Small intestine (tissue), 7 donors: ENCODE results near the gene LONRF2. TPM values are rescaled to one million over a fixed set of nuclear protein-coding genes. Genes with fewer than 3 reads are reported as not detected.

Experiments used
- DNase-seq, 2 donors: peaks; one replicate each; pipeline versions ENCODE4 v3.0.0 to v3.0.0-alpha.2; 2013
- FAIRE-seq: peaks from 2 replicates; lab custom pipeline; 2012; peaks lifted over from hg19 to GRCh38; lab: Jason Lieb, UNC
- H3K27ac ChIP-seq, 3 donors: one replicate each; pipeline ENCODE4 v1.5.1; 2013; ENCODE audit warnings: low read length in 2 of 3, mild to moderate bottlenecking in 2 of 3, control low read depth in 1 of 3, inconsistent platforms in 1 of 3, low read depth in 1 of 3, moderate library complexity in 1 of 3
- H3K27me3 ChIP-seq, 3 donors: one replicate each; pipeline ENCODE4 v1.6.1; 2013; ENCODE audit warnings: low read length in 3 of 3, inconsistent platforms in 1 of 3; ENCODE audit not compliant: control insufficient read depth in 3 of 3, insufficient read depth in 3 of 3
- H3K36me3 ChIP-seq, 3 donors: one replicate each; pipeline ENCODE4 v1.6.1; 2013; ENCODE audit warnings: low read length in 3 of 3, inconsistent platforms in 1 of 3, low read depth in 1 of 3, mild to moderate bottlenecking in 1 of 3, moderate library complexity in 1 of 3; ENCODE audit not compliant: control insufficient read depth in 3 of 3, insufficient read depth in 2 of 3
- H3K4me1 ChIP-seq, 3 donors: one replicate each; pipeline ENCODE4 v1.6.1; 2013; ENCODE audit warnings: low read length in 2 of 3, inconsistent platforms in 1 of 3, low read depth in 1 of 3, mild to moderate bottlenecking in 1 of 3, moderate library complexity in 1 of 3; ENCODE audit not compliant: control insufficient read depth in 3 of 3, insufficient read depth in 2 of 3
- H3K4me3 ChIP-seq, 3 donors: one replicate each; pipeline ENCODE4 v1.5.1; 2013; ENCODE audit warnings: low read length in 3 of 3, control low read depth in 1 of 3, inconsistent platforms in 1 of 3, low read depth in 1 of 3, mild to moderate bottlenecking in 1 of 3, moderate library complexity in 1 of 3
- H3K9me3 ChIP-seq, 2 donors: one replicate each; pipeline ENCODE4 v1.6.1; 2013; ENCODE audit warnings: low read depth in 1 of 2, low read length in 1 of 2; ENCODE audit not compliant: control insufficient read depth in 2 of 2, insufficient read depth in 1 of 2
- WGBS, 3 donors: extraction: QIAGEN DNeasy Blood & Tissue Kit; methylation state at CpG; one replicate each; pipeline ENCODE4 v1.1.7; 2013; 5-methylcytosine and 5-hydroxymethylcytosine counted together
- polyA plus RNA-seq, 4 donors: library from polyadenylated mRNA; stranded (reverse) in 3 of 4; unstranded in 1 of 4; fragments of 200-250 nt in 3 of 4; fragments of 120-200 nt in 1 of 4; gene quantifications; one replicate each; pipeline versions ENCODE4 v1.2.1 to v1.2.3, GENCODE V29; 2013
- donor health status: healthy with polysubstance abuse.
- donor health status: control.
- donor health status: control.
- donor health status: Bipolar disorder and iron deficiency.
- donor health status: healthy.

LONRF2 gene
- polyA plus RNA-seq, 4 donors: under 0.01 to 1.5 (median 0.43) TPM; not detected in 1

GRCh38 chr2:100285011-100285410, 37.3 kb downstream of the LONRF2 start:
- 31 to 51% (median 32%) methylated on average over 3 of the region's 3 CpGs for WGBS, 3 donors
- Histone ChIP-seq H3K9me3 (no peaks in the 10 kb centered on the region), H3K27ac (no peak overlapping the region), H3K4me3 (no peak overlapping the region), H3K36me3 (no peaks in the 10 kb centered on the region), H3K27me3 (peaks cover 0 to 2% (median 0%) of the 10 kb centered on the region in 3 donors), H3K4me1 (peaks cover 0 to 16% (median 2%) of the 10 kb centered on the region in 3 donors)
- FAIRE-seq: no peak
- DNase-seq: no peak

GRCh38 chr2:100283724-100284501, 38.4 kb downstream of the LONRF2 start:
- no peak for DNase-seq
- 84 to 94% (median 85%) methylated on average over 20 of the region's 20 CpGs for WGBS, 3 donors
- H3K4me3 ChIP-seq: no peak overlapping the region
- H3K27me3 ChIP-seq: peaks cover 0 to 2% (median 0%) of the 10 kb centered on the region in 3 donors
- H3K27ac ChIP-seq: no peak overlapping the region
- peaks cover 0 to 16% (median 2%) of the 10 kb centered on the region in 3 donors for H3K4me1 ChIP-seq
- no peaks in the 10 kb centered on the region for H3K36me3 ChIP-seq
- H3K9me3 ChIP-seq: no peaks in the 10 kb centered on the region
- FAIRE-seq: no peak

- Histone ChIP-seq H3K27ac (no peak overlapping the region), H3K9me3 (no peaks in the 10 kb centered on the region), H3K4me1 (peaks cover 0 to 15% (median 2%) of the 10 kb centered on the region in 3 donors), H3K36me3 (no peaks in the 10 kb centered on the region), H3K4me3 (no peak overlapping the region), H3K27me3 (peaks cover 0 to 2% (median 0%) of the 10 kb centered on the region in 3 donors)
- WGBS, 3 donors: 58 to 85% (median 73%) methylated on average over 16 of the region's 16 CpGs
- FAIRE-seq: no peak
- no peak for DNase-seq
Measured at GRCh38 chr2:100281521-100282438, 40.5 kb downstream of the LONRF2 start.

- no peak overlapping the region for H3K27ac ChIP-seq
- H3K4me1 ChIP-seq: no peaks in the 10 kb centered on the region
- H3K27me3 ChIP-seq: peaks cover 0 to 2% (median 0%) of the 10 kb centered on the region in 3 donors
- FAIRE-seq (no peak), DNase-seq (no peak)
- no peaks in the 10 kb centered on the region for H3K36me3 ChIP-seq
- WGBS, 3 donors: 83 to 88% (median 84%) methylated on average over 17 of the region's 17 CpGs
- H3K4me3 ChIP-seq: no peak overlapping the region
- H3K9me3 ChIP-seq: no peaks in the 10 kb centered on the region
Measured at GRCh38 chr2:100279586-100280534, 42.4 kb downstream of the LONRF2 start.

GRCh38 chr2:100278986-100279385, 43.3 kb downstream of the LONRF2 start:
- Histone ChIP-seq H3K27ac (no peak overlapping the region), H3K4me1 (no peaks in the 10 kb centered on the region), H3K27me3 (peaks cover 0 to 2% (median 0%) of the 10 kb centered on the region in 3 donors), H3K9me3 (no peaks in the 10 kb centered on the region), H3K4me3 (no peak overlapping the region), H3K36me3 (no peaks in the 10 kb centered on the region)
- no peak for FAIRE-seq
- DNase-seq: no peak
- WGBS, 3 donors: 76 to 91% (median 83%) methylated on average over 11 of the region's 11 CpGs

GRCh38 chr2:100278501-100278900, 43.8 kb downstream of the LONRF2 start:
- H3K27me3 ChIP-seq: peaks cover 0 to 2% (median 0%) of the 10 kb centered on the region in 3 donors
- no peaks in the 10 kb centered on the region for H3K9me3 ChIP-seq
- WGBS, 3 donors: 82 to 91% (median 86%) methylated on average over 12 of the region's 12 CpGs
- no peaks in the 10 kb centered on the region for H3K36me3 ChIP-seq
- H3K27ac ChIP-seq: no peak overlapping the region
- no peaks in the 10 kb centered on the region for H3K4me1 ChIP-seq
- FAIRE-seq (no peak), DNase-seq (no peak)
- no peak overlapping the region for H3K4me3 ChIP-seq

- no peak for FAIRE-seq
- H3K4me3 ChIP-seq: no peak overlapping the region
- DNase-seq: no peak
- no peaks in the 10 kb centered on the region for H3K9me3 ChIP-seq
- peaks cover 0 to 2% (median 0%) of the 10 kb centered on the region in 3 donors for H3K27me3 ChIP-seq
- H3K36me3 ChIP-seq: no peaks in the 10 kb centered on the region
- 93 to 95% (median 93%) methylated on average over 12 of the region's 12 CpGs for WGBS, 3 donors
- H3K27ac ChIP-seq: no peak overlapping the region
- H3K4me1 ChIP-seq: no peaks in the 10 kb centered on the region
Measured at GRCh38 chr2:100277540-100278207, 44.6 kb downstream of the LONRF2 start.
